ENCODE measurements around the gene ZBTB39.

Gene ZBTB39

GRCh38 chr12:57044468-57044867 lies 38.1 kb upstream of the ZBTB39 start:
- Mint-ChIP-seq H3K27ac (no peak overlapping the region), H3K9me3 (no peaks in the 10 kb centered on the region), H3K27me3 (peaks cover 27% of the 10 kb centered on the region), H3K4me1 (peaks cover 34% of the 10 kb centered on the region), H3K4me3 (no peak overlapping the region), H3K36me3 (no peaks in the 10 kb centered on the region)
- DNase-seq: no peak
- CTCF ChIA-PET: interaction anchor here (1.0 to 1.4 kb wide), 2 partner anchors 12 to 18 kb away, joined by 3 to 4 read pairs; no protein-coding TSS in a partner anchor

- no peak for DNase-seq
- H3K4me3 Mint-ChIP-seq: no peak overlapping the region
- H3K9me3 Mint-ChIP-seq: no peaks in the 10 kb centered on the region
- H3K4me1 Mint-ChIP-seq: peaks cover 19% of the 10 kb centered on the region
- H3K27ac Mint-ChIP-seq: no peak overlapping the region
- H3K36me3 Mint-ChIP-seq: no peaks in the 10 kb centered on the region
- CTCF ChIA-PET: interaction anchor here (1.0 to 1.6 kb wide), 2 partner anchors 10 to 12 kb away, joined by 3 to 6 read pairs; no protein-coding TSS in a partner anchor
- H3K27me3 Mint-ChIP-seq: peaks cover 38% of the 10 kb centered on the region
These were observed 36.3 kb upstream of the ZBTB39 start for GRCh38 chr12:57042695-57043094.

- Mint-ChIP-seq H3K4me3 (no peak overlapping the region), H3K27me3 (peaks cover 40% of the 10 kb centered on the region), H3K36me3 (no peaks in the 10 kb centered on the region), H3K27ac (no peak overlapping the region), H3K9me3 (no peaks in the 10 kb centered on the region), H3K4me1 (no peaks in the 10 kb centered on the region)
- DNase-seq: no peak
- CTCF ChIA-PET: interaction anchor here (0.8 to 1.8 kb wide), 5 partner anchors 19 to 71 kb away, joined by 3 to 4 read pairs (median 4); partner anchors contain the start of gene STAT6
These were observed 34.4 kb upstream of the ZBTB39 start for GRCh38 chr12:57040750-57041149.

- H3K27ac Mint-ChIP-seq: no peak overlapping the region
- H3K4me3 Mint-ChIP-seq: no peak overlapping the region
- H3K27me3 Mint-ChIP-seq: peaks cover 40% of the 10 kb centered on the region
These were observed 33.9 kb upstream of the ZBTB39 start for GRCh38 chr12:57040211-57040610.

GRCh38 chr12:57039016-57039798 lies 32.9 kb upstream of the ZBTB39 start:
- Mint-ChIP-seq H3K27me3 (peaks cover 38% of the 10 kb centered on the region), H3K36me3 (no peaks in the 10 kb centered on the region), H3K9me3 (no peaks in the 10 kb centered on the region), H3K4me3 (no peak overlapping the region), H3K27ac (no peak overlapping the region), H3K4me1 (no peaks in the 10 kb centered on the region)
- no peak for DNase-seq
- CTCF ChIA-PET: interaction anchor here (0.6 to 1.3 kb wide), 2 partner anchors 21 to 23 kb away, joined by 3 to 4 read pairs; no protein-coding TSS in a partner anchor

More at GRCh38 chr12:57040211-57040610, 33.9 kb upstream of the ZBTB39 start:
- no peaks in the 10 kb centered on the region for H3K36me3 Mint-ChIP-seq
- no peaks in the 10 kb centered on the region for H3K9me3 Mint-ChIP-seq
- H3K4me1 Mint-ChIP-seq: no peaks in the 10 kb centered on the region
- CTCF ChIA-PET: interaction anchor here (0.8 to 1.8 kb wide), 3 partner anchors 20 to 31 kb away, joined by 4 read pairs; no protein-coding TSS in a partner anchor
- no peak for DNase-seq

GRCh38 chr12:57037264-57037663 lies 30.9 kb upstream of the ZBTB39 start:
- H3K9me3 Mint-ChIP-seq: no peaks in the 10 kb centered on the region
- H3K27me3 Mint-ChIP-seq: peaks cover 25% of the 10 kb centered on the region
- DNase-seq: no peak
- no peak overlapping the region for H3K27ac Mint-ChIP-seq
- no peak overlapping the region for H3K4me3 Mint-ChIP-seq
- CTCF ChIA-PET: interaction anchor here (1.2 to 1.7 kb wide), 2 partner anchors 23 to 139 kb away, joined by 3 to 6 read pairs; no protein-coding TSS in a partner anchor
- H3K4me1 Mint-ChIP-seq: no peaks in the 10 kb centered on the region
- no peaks in the 10 kb centered on the region for H3K36me3 Mint-ChIP-seq

- CTCF ChIA-PET: interaction anchor here (1.1 to 2.2 kb wide), 7 partner anchors 10 to 91 kb away, joined by 3 to 9 read pairs (median 3); no protein-coding TSS in a partner anchor
- no peak for DNase-seq
- H3K9me3 Mint-ChIP-seq: no peaks in the 10 kb centered on the region
- H3K36me3 Mint-ChIP-seq: no peaks in the 10 kb centered on the region
- H3K4me1 Mint-ChIP-seq: peaks cover 23% of the 10 kb centered on the region
- no peak overlapping the region for H3K27ac Mint-ChIP-seq
- H3K27me3 Mint-ChIP-seq: peaks cover 8% of the 10 kb centered on the region
- H3K4me3 Mint-ChIP-seq: no peak overlapping the region
These were observed 27.1 kb upstream of the ZBTB39 start for GRCh38 chr12:57033431-57033830.

- H3K27ac Mint-ChIP-seq: peak overlapping the region; percentile 2
- no peaks in the 10 kb centered on the region for H3K9me3 Mint-ChIP-seq
- H3K4me3 Mint-ChIP-seq: no peak overlapping the region
- no peaks in the 10 kb centered on the region for H3K36me3 Mint-ChIP-seq
- CTCF ChIA-PET: interaction anchor here (0.7 to 4.3 kb wide), 18 partner anchors 11 to 274 kb away, joined by 3 to 44 read pairs (median 4); partner anchors contain the start of genes STAT6, TAC3 and ZBTB39
- no peak for DNase-seq
- peaks cover 34% of the 10 kb centered on the region for H3K4me1 Mint-ChIP-seq
- peaks cover 6% of the 10 kb centered on the region for H3K27me3 Mint-ChIP-seq
These were observed 25.4 kb upstream of the ZBTB39 start for GRCh38 chr12:57031789-57032188.

GRCh38 chr12:57031138-57031725 lies 24.9 kb upstream of the ZBTB39 start:
- peak; percentile 37 for DNase-seq
- Mint-ChIP-seq H3K27me3 (peaks cover 4% of the 10 kb centered on the region), H3K4me1 (peaks cover 38% of the 10 kb centered on the region), H3K4me3 (no peak overlapping the region), H3K36me3 (no peaks in the 10 kb centered on the region), H3K9me3 (no peaks in the 10 kb centered on the region), H3K27ac (peak overlapping the region; percentile 47)
- CTCF ChIA-PET: interaction anchor here (0.7 to 4.3 kb wide), 20 partner anchors 10 to 273 kb away, joined by 3 to 44 read pairs (median 4); partner anchors contain the start of genes STAT6, TAC3 and ZBTB39

- H3K27ac Mint-ChIP-seq: no peak overlapping the region
- no peak overlapping the region for H3K4me3 Mint-ChIP-seq
- no peaks in the 10 kb centered on the region for H3K9me3 Mint-ChIP-seq
- CTCF ChIA-PET: interaction anchor here (1.0 to 4.3 kb wide), 4 partner anchors 8 to 32 kb away, joined by 3 to 44 read pairs (median 10); partner anchors contain the start of genes MYO1A and ZBTB39
- H3K36me3 Mint-ChIP-seq: no peaks in the 10 kb centered on the region
- DNase-seq: no peak
- H3K27me3 Mint-ChIP-seq: peaks cover 4% of the 10 kb centered on the region
- H3K4me1 Mint-ChIP-seq: peaks cover 38% of the 10 kb centered on the region
These were observed 23.1 kb upstream of the ZBTB39 start for GRCh38 chr12:57029457-57029856.

GRCh38 chr12:57027805-57028153 lies 21.4 kb upstream of the ZBTB39 start:
- Mint-ChIP-seq H3K27me3 (peaks cover 4% of the 10 kb centered on the region), H3K4me3 (no peak overlapping the region), H3K36me3 (no peaks in the 10 kb centered on the region), H3K4me1 (peaks cover 38% of the 10 kb centered on the region), H3K9me3 (no peaks in the 10 kb centered on the region), H3K27ac (no peak overlapping the region)
- DNase-seq: no peak
- CTCF ChIA-PET: interaction anchor here (0.7 to 2.6 kb wide), 12 partner anchors 9 to 96 kb away, joined by 3 to 13 read pairs (median 4); partner anchors contain the start of gene TAC3

- H3K27ac Mint-ChIP-seq: no peak overlapping the region
- CTCF ChIA-PET: interaction anchor here (0.7 to 2.6 kb wide), 13 partner anchors 8 to 97 kb away, joined by 3 to 13 read pairs (median 4); partner anchors contain the start of gene TAC3
- H3K36me3 Mint-ChIP-seq: no peaks in the 10 kb centered on the region
- H3K4me1 Mint-ChIP-seq: peaks cover 38% of the 10 kb centered on the region
- H3K9me3 Mint-ChIP-seq: no peaks in the 10 kb centered on the region
- H3K27me3 Mint-ChIP-seq: peaks cover 4% of the 10 kb centered on the region
- no peak for DNase-seq
- H3K4me3 Mint-ChIP-seq: no peak overlapping the region
These were observed 20.9 kb upstream of the ZBTB39 start for GRCh38 chr12:57027011-57027804.

GRCh38 chr12:57025196-57025595 lies 18.9 kb upstream of the ZBTB39 start:
- Mint-ChIP-seq H3K4me3 (no peak overlapping the region), H3K36me3 (no peaks in the 10 kb centered on the region), H3K27me3 (peaks cover 4% of the 10 kb centered on the region), H3K27ac (no peak overlapping the region), H3K9me3 (no peaks in the 10 kb centered on the region), H3K4me1 (peaks cover 26% of the 10 kb centered on the region)
- CTCF ChIA-PET: interaction anchor here (1.4 to 2.6 kb wide), 4 partner anchors 17 to 151 kb away, joined by 3 to 8 read pairs (median 6); no protein-coding TSS in a partner anchor
- DNase-seq: no peak

Data from activated naive CD4-positive, alpha-beta T cell treated with anti-CD3 and anti-CD28 coated beads, Interleukin-2, amount 10 ng/mL, durations not matched to agents 7 days and 5 days (primary cell).